ENCODE results near the gene LGMN.

GRCh38 chr14:92716131-92716530, 32.3 kb downstream of the LGMN start:
- TF ChIP-seq CTCF (IDR thresholded peaks at IDR 0.05; ENCODE audit: insufficient read depth, low read length): no peak
- TF ChIP-seq POLR2AphosphoS5 (IDR thresholded peaks at IDR 0.05; ENCODE audit: low read depth): no peak
- TF ChIP-seq GABPA (IDR thresholded peaks at IDR 0.05; ENCODE audit: low read depth): no peak
- TF ChIP-seq REST (IDR thresholded peaks at IDR 0.05; ENCODE audit: insufficient replicate concordance, low read depth): no peak
- TF ChIP-seq SPI1 (IDR thresholded peaks at IDR 0.05; ENCODE audit: borderline replicate concordance, low read depth): no peak
